ENCODE data around the gene GLB1L.

Gene GLB1L

DNA sequence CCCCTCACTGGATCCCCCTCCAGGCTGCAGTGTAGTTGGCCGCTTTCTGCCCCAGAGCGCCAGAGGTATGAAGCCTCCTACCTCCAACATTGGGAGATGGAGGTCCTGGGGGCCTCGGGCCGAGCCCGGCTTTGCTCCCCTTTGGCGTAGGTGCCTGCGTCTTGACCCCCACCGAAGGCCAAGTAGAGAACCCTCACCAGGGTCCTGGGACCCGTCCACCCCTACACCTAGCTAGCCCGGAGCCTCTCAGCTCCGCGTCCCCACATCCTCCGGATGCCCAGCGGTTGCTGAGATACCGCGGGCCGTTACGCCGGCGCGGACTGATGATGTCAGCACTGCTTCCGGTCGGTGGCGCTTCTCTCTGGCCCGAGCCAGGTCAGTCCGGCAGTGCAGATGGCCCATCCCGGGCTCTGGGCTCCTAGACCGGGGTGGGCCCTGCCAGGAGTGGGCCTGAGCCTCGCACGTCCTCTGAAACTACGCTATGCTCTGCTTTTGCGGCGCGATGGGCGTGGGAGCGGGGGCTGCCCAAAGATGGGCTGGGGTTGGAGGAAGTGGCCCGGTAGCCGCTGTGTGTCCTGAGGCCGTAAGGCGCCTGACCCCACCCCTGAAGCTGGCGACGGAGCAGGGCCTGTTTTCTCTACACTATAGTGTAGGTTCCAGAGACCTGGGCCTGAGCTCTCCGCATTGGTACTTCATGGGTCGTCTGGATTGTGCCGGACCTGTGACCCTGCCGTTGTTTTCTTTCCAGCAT is at the start of gene GLB1L, which contains the start of gene STK16:
Gene GLB1L (minus strand): TSS at position 297 of the 751 bp plus-strand sequence. CDS start 1,871 bp downstream, outside the sequence.
Gene STK16 (plus strand): TSS at position 332 of the 751 bp plus-strand sequence. CDS start 521 bp downstream, outside the sequence.
- H3K4me3 ChIP-seq (ENCODE audit: low read length), result peak within 1 kb of the TSS; percentile 62
- TF ChIP-seq, protein P1, sequence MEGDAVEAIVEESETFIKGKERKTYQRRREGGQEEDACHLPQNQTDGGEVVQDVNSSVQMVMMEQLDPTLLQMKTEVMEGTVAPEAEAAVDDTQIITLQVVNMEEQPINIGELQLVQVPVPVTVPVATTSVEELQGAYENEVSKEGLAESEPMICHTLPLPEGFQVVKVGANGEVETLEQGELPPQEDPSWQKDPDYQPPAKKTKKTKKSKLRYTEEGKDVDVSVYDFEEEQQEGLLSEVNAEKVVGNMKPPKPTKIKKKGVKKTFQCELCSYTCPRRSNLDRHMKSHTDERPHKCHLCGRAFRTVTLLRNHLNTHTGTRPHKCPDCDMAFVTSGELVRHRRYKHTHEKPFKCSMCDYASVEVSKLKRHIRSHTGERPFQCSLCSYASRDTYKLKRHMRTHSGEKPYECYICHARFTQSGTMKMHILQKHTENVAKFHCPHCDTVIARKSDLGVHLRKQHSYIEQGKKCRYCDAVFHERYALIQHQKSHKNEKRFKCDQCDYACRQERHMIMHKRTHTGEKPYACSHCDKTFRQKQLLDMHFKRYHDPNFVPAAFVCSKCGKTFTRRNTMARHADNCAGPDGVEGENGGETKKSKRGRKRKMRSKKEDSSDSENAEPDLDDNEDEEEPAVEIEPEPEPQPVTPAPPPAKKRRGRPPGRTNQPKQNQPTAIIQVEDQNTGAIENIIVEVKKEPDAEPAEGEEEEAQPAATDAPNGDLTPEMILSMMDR (IDR thresholded peaks at IDR 0.05; ENCODE audit: insufficient read depth, low read depth, low read length, missing control alignments), result no peak
- peak; percentile 90 for DNase-seq (ENCODE audit: low read depth)

- TF ChIP-seq, protein P1 (IDR thresholded peaks at IDR 0.05; ENCODE audit: insufficient read depth, low read depth, low read length, missing control alignments), result peak; percentile 77
- H3K4me3 ChIP-seq (ENCODE audit: low read length), result peak overlapping the region; percentile 40
- DNase-seq (ENCODE audit: low read depth), result peak; percentile 88
These were observed 49.4 kb upstream of the GLB1L start for GRCh38 chr2:219294356-219295351.

DNA sequence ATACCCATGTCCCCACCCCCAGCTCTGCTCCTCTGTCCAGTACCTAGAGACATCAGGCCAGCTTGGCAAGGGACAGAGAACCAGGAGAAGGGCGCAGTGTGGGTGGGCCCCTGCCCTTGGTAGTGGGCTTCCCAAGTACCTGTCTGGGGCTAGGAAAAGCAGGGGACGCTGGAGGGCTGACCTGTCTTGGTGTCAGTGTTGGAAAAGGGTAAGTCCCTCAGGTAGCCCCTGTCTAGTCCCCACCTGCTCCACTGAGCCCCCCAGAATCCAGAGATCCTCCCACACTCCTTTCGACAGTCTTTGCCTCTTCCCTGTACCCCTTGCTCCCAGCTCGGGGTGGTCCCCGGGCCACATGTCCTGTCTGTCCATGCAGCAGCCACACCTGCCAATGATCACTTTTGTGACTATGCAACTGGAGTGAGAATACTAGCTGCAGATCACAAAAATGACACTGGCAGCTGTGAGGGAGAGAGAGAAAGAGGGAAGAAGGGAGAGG is 48.5 kb upstream of the GLB1L start:
- DNase-seq (ENCODE audit: low read depth), result no peak
- TF ChIP-seq, protein P1 (IDR thresholded peaks at IDR 0.05; ENCODE audit: insufficient read depth, low read depth, low read length, missing control alignments), result no peak
- no peak overlapping the region for H3K4me3 ChIP-seq (ENCODE audit: low read length)

GRCh38 chr2:219292616-219293015 is 47.4 kb upstream of the GLB1L start:
- no peak overlapping the region for H3K4me3 ChIP-seq (ENCODE audit: low read length)
- DNase-seq (ENCODE audit: low read depth), result no peak
- TF ChIP-seq, protein P1 (IDR thresholded peaks at IDR 0.05; ENCODE audit: insufficient read depth, low read depth, low read length, missing control alignments), result no peak

DNA sequence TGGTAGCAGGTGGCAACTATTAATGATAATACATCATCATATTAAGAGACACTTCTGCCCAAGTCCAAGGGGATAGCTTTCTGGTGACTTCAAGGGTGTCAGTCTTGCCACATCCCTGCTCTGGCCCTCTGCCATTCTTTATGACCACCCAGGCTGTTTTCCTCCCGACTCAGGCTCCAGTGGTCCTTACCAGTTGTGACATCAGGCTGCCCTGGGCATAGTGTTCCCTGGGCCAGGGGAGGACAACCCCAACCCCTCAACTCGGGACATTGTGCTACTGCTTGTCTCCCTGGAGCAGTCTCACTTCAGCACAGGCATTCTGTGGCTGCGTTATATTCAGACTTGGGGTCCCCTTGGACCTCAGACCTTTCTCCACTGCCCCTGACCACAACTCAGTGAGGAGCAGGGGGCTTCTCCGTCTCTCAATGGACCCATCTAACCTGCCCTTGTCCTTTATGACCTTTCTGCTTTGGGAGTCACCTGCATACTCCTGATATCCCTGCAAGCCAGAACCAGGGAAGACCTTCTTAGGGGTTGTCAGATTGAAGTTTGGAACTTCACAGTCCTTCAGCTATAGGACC is 46.8 kb upstream of the GLB1L start:
- no peak for DNase-seq (ENCODE audit: low read depth)
- TF ChIP-seq, protein P1 (IDR thresholded peaks at IDR 0.05; ENCODE audit: insufficient read depth, low read depth, low read length, missing control alignments), result no peak
- H3K4me3 ChIP-seq (ENCODE audit: low read length), result no peak overlapping the region

- TF ChIP-seq, protein P1 (IDR thresholded peaks at IDR 0.05; ENCODE audit: insufficient read depth, low read depth, low read length, missing control alignments), result no peak
- no peak overlapping the region for H3K4me3 ChIP-seq (ENCODE audit: low read length)
These were observed 46.1 kb upstream of the GLB1L start for GRCh38 chr2:219291394-219291793.

More at GRCh38 chr2:219291394-219291793, 46.1 kb upstream of the GLB1L start:
- DNase-seq (ENCODE audit: low read depth), result no peak
